HepG2 (cell line): ENCODE results near the gene GDI1. TPM values are rescaled to one million over a fixed set of nuclear protein-coding genes. Genes with fewer than 3 reads are reported as not detected.
A peak's percentile ranks its signal among the peaks of the same experiment; 100 is the strongest.

ENCODE experiments used
- ATAC-seq: fragments of 200-7000 bp; cut with Tn5 transposase; 3 replicates; pipeline ENCODE4 v1.9.1; 2020; ENCODE audit warnings: mild to moderate bottlenecking, moderate library complexity
- BruUV-seq: library from RNA; stranded (reverse); fragments of 400-500 nt; replicated peaks from 2 replicates; lab custom pipeline; 2021; lab: Mats Ljungman, UMichigan
- CTCF ChIA-PET: fragments of 300-600 bp; formaldehyde crosslinking; extraction: SDS; loops from one replicate; lab custom pipeline; 2021; ENCODE audit warnings: low total read pairs, inconsistent platforms, low intra/inter-chr PET ratio; lab: Yijun Ruan, JAX
- POLR2A ChIA-PET: fragments of 350-600 bp; sonication (Branson Sonifier 250); formaldehyde crosslinking; loops from one replicate; lab custom pipeline; 2020; ENCODE audit warnings: antibody characterized with exemption, inconsistent platforms; lab: Yijun Ruan, JAX
- DNase-seq: peaks from one replicate; pipeline ENCODE4 v3.0.0-alpha.2; 2015; ENCODE audit warnings: low spot score
- FAIRE-seq: peaks from 3 replicates; lab custom pipeline; 2011; peaks lifted over from hg19 to GRCh38; lab: Jason Lieb, UNC
- H2AFZ ChIP-seq: one replicate; pipeline ENCODE4 v1.6.1; 2011; ENCODE audit warnings: low read length, inconsistent platforms
- H3K27ac ChIP-seq: fragments of 300-600 bp; 3 replicates; pipeline ENCODE4 v1.8.0; 2011; ENCODE audit warnings: mixed run types, mild to moderate bottlenecking, mixed read lengths, low read length, inconsistent platforms; ENCODE audit not compliant: insufficient read depth; ENCODE audit errors: extremely low read length
- H3K27me3 ChIP-seq, 2 experiments: fragments of 200-600 bp in 1 of 2; 2 replicates in 1 of 2; 3 replicates in 1 of 2; pipeline versions ENCODE4 v1.6.0 to v1.8.0; 2011; ENCODE audit warnings: low read length in 2 of 2, mild to moderate bottlenecking in 2 of 2, moderate library complexity in 2 of 2, inconsistent platforms in 1 of 2; ENCODE audit not compliant: insufficient read depth in 2 of 2, control insufficient read depth in 1 of 2
- H3K36me3 ChIP-seq, 2 experiments: fragments of 200-600 bp in 1 of 2; replicated peaks in 1 of 2; 2 replicates in 1 of 2; 3 replicates in 1 of 2; pipeline versions ENCODE4 v1.5.1 to v1.8.0; 2011; ENCODE audit warnings: low read length in 2 of 2, inconsistent platforms in 1 of 2; ENCODE audit not compliant: insufficient read depth in 2 of 2, control insufficient read depth in 1 of 2
- H3K4me1 ChIP-seq: 2 replicates; pipeline ENCODE4 v1.5.1; 2012; ENCODE audit warnings: low read length, inconsistent platforms; ENCODE audit not compliant: insufficient read depth
- H3K4me2 ChIP-seq: 2 replicates; pipeline ENCODE4 v1.6.0; 2011; ENCODE audit warnings: low read depth, low read length, inconsistent platforms
- H3K4me3 ChIP-seq, 3 experiments: fragments of 200-600 bp in 1 of 3; sonication (generic), shearing (Covaris generic) in 1 of 3; replicated peaks in 1 of 3; 2 replicates each; pipeline ENCODE4 v1.5.1; 2011 to 2016; ENCODE audit warnings: low read length in 3 of 3, inconsistent platforms in 2 of 3, low read depth in 2 of 3, mild to moderate bottlenecking in 2 of 3, control low read depth in 1 of 3, mixed read lengths in 1 of 3; ENCODE audit not compliant: insufficient read depth in 1 of 3
- H3K79me2 ChIP-seq: one replicate; pipeline ENCODE4 v1.6.1; 2011; ENCODE audit warnings: low read length, inconsistent platforms; ENCODE audit not compliant: insufficient read depth
- H3K9ac ChIP-seq: 2 replicates; pipeline ENCODE4 v1.6.0; 2011; ENCODE audit warnings: mild to moderate bottlenecking, low read depth, low read length, inconsistent platforms; ENCODE audit not compliant: insufficient read depth
- H3K9me3 ChIP-seq: 2 replicates; pipeline ENCODE4 v1.5.1; 2012; ENCODE audit warnings: mild to moderate bottlenecking, low read length
- H4K20me1 ChIP-seq: 2 replicates; pipeline ENCODE4 v1.6.0; 2011; ENCODE audit warnings: inconsistent platforms, mild to moderate bottlenecking, low read length, moderate library complexity; ENCODE audit not compliant: insufficient read depth
- BRCA1 ChIP-seq: sonication (generic); formaldehyde crosslinking; IDR thresholded peaks from 2 replicates; pipeline ENCODE4 v1.4.0; 2020; ENCODE audit warnings: missing genetic modification reagents
- RAD51 ChIP-seq: fragments of 450-650 bp; IDR thresholded peaks from 2 replicates; pipeline ENCODE4 v1.6.1; 2016; ENCODE audit warnings: borderline replicate concordance
- WGBS: methylation state at CpG from one replicate; pipeline ENCODE4 v1.1.6; 2017; ENCODE audit warnings: low lambda C conversion rate; 5-methylcytosine and 5-hydroxymethylcytosine counted together
- in situ Hi-C: cut with HindIII; loops from 2 replicates; pipeline ENCODE4 v1.10.0; 2017; ENCODE audit warnings: low pct_unique_long_range_greater_than_20kb; ENCODE audit not compliant: extremely low pct_ligation_motif_present
- intact Hi-C: fragments of 100-400 bp; cut with micrococcal nuclease; formaldehyde crosslinking; loops from one replicate; pipeline ENCODE4 v1.10.0; 2022; ENCODE audit not compliant: unreplicated experiment
- polyA plus RNA-seq, 8 experiments: library from polyadenylated mRNA; depleted of rRNA in 3 of 8; stranded (reverse) in 7 of 8; unstranded in 1 of 8; fragments of >200 nt; fragmentation: Illumina TruSeq in 4 of 8; extraction: Trizol in 4 of 8; gene quantifications; 2 replicates each; pipeline versions ENCODE4 v1.2.1 to v1.2.3, GENCODE V29; 2011 to 2016; ENCODE audit warnings: low read depth in 4 of 8, missing spikeins in 1 of 8, mixed read lengths in 1 of 8; ENCODE audit not compliant: insufficient read depth in 1 of 8
- total RNA-seq, 5 experiments: library from RNA; depleted of rRNA; stranded (reverse); fragments of >200 nt; fragmentation: Illumina TruSeq; extraction: Trizol; gene quantifications; 2 replicates each; pipeline ENCODE4 v1.2.3, GENCODE V29; 2016; ENCODE audit warnings: low read depth in 1 of 5
- TF ChIP-seq, protein P1 (sequence below), 2 experiments: sonication (generic) in 1 of 2; formaldehyde crosslinking in 1 of 2; IDR thresholded peaks; 2 replicates each; pipeline versions ENCODE4 v1.5.1 to v1.6.1; 2011 to 2020; ENCODE audit warnings: borderline replicate concordance in 1 of 2, low read depth in 1 of 2, low read length in 1 of 2, mild to moderate bottlenecking in 1 of 2, missing genetic modification reagents in 1 of 2, moderate library complexity in 1 of 2
- TF ChIP-seq, protein P2 (sequence below): sonication (generic); formaldehyde crosslinking; IDR thresholded peaks from 2 replicates; pipeline ENCODE4 v1.5.0; 2020; ENCODE audit warnings: mild to moderate bottlenecking, missing genetic modification reagents, moderate library complexity

The GDI1 gene
- total and polyA plus RNA-seq, 2 of the 13 experiments (the other 11 are each of a cell fraction or from before 2014, with no cell fraction given): 17.4 to 105 TPM

DNA sequence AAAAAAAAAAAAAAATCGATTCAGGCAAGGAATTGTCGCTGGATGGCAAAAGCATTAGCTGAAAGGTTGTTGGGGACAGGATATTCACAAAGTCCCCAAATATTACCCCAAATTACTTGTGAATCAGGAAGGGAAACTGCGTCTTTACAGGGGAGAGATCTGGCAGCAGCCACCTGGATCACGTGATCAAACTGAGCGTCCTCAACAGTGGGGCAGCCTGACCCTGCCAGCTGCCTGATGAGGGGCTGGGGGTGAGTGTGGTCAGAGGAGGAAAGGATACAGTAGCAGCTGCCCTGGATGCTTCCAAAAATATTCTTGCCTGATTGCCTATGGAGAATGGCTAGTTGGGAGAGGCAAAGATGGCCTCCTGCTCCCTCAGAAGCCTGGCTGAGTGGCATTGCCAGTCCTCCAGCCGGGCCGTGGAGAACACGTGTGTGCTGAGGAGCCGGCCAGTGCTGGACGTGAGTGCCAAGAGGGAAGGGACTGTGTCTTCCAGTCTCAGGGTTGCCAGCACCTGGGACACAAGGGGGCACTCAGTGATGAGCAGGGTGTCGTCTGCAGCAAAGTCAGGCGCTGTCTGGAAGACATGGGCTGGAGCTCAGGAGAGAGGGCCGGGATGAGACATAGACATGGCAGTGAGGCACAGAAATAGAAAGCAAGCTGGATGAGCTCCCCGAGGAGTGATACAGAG lies 45.1 kb downstream of the GDI1 start:
- Histone ChIP-seq H3K36me3 (no peaks in the 10 kb centered on the region; a peak in 1 of 5 replicates), H3K9ac (no peak overlapping the region), H3K27me3 (no peaks in the 10 kb centered on the region), H3K9me3 (no peaks in the 10 kb centered on the region), H2AFZ (no peak overlapping the region), H3K4me3 (no peak overlapping the region), H4K20me1 (no peaks in the 10 kb centered on the region), H3K4me2 (peak overlapping the region; percentile 12; the same call in 1 of the 2 replicates), H3K4me1 (peaks cover 26% of the 10 kb centered on the region), H3K27ac (no peak overlapping the region), H3K79me2 (no peaks in the 10 kb centered on the region)
- intact Hi-C loops: no loop called here
- WGBS: 45% methylated on average over 9 of the region's 14 CpGs
- in situ Hi-C loops: loop anchor here (5.0 kb wide), 1 partner anchor 35 kb away; the partner anchor contains the start of gene FAM3A
- FAIRE-seq (no peak), ATAC-seq (no peak), DNase-seq (no peak)
- CTCF ChIA-PET: no interaction called here
- POLR2A ChIA-PET: interaction anchor here (2.3 kb wide), 1 partner anchor 8 kb away, joined by 11 read pairs; the partner anchor contains the start of gene SLC10A3
- TF ChIP-seq, protein P1, sequence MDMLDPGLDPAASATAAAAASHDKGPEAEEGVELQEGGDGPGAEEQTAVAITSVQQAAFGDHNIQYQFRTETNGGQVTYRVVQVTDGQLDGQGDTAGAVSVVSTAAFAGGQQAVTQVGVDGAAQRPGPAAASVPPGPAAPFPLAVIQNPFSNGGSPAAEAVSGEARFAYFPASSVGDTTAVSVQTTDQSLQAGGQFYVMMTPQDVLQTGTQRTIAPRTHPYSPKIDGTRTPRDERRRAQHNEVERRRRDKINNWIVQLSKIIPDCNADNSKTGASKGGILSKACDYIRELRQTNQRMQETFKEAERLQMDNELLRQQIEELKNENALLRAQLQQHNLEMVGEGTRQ (IDR thresholded peaks at IDR 0.05; ENCODE audit: low read depth, low read length): peak; percentile 21; the same call in 1 of the 2 replicates
- TF ChIP-seq, protein P1 (CRISPR knock-in tag; IDR thresholded peaks at IDR 0.05; ENCODE audit: borderline replicate concordance): no peak
- TF ChIP-seq, protein P2, sequence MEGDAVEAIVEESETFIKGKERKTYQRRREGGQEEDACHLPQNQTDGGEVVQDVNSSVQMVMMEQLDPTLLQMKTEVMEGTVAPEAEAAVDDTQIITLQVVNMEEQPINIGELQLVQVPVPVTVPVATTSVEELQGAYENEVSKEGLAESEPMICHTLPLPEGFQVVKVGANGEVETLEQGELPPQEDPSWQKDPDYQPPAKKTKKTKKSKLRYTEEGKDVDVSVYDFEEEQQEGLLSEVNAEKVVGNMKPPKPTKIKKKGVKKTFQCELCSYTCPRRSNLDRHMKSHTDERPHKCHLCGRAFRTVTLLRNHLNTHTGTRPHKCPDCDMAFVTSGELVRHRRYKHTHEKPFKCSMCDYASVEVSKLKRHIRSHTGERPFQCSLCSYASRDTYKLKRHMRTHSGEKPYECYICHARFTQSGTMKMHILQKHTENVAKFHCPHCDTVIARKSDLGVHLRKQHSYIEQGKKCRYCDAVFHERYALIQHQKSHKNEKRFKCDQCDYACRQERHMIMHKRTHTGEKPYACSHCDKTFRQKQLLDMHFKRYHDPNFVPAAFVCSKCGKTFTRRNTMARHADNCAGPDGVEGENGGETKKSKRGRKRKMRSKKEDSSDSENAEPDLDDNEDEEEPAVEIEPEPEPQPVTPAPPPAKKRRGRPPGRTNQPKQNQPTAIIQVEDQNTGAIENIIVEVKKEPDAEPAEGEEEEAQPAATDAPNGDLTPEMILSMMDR (CRISPR knock-in tag): peak; percentile 19
- TF ChIP-seq BRCA1 (CRISPR knock-in tag): no peak
- peak; percentile 52; the same call in 1 of the 2 replicates for TF ChIP-seq RAD51
- BruUV-seq: no TSS peak
